Measurements from ENCODE around the gene GRSF1.

DNA sequence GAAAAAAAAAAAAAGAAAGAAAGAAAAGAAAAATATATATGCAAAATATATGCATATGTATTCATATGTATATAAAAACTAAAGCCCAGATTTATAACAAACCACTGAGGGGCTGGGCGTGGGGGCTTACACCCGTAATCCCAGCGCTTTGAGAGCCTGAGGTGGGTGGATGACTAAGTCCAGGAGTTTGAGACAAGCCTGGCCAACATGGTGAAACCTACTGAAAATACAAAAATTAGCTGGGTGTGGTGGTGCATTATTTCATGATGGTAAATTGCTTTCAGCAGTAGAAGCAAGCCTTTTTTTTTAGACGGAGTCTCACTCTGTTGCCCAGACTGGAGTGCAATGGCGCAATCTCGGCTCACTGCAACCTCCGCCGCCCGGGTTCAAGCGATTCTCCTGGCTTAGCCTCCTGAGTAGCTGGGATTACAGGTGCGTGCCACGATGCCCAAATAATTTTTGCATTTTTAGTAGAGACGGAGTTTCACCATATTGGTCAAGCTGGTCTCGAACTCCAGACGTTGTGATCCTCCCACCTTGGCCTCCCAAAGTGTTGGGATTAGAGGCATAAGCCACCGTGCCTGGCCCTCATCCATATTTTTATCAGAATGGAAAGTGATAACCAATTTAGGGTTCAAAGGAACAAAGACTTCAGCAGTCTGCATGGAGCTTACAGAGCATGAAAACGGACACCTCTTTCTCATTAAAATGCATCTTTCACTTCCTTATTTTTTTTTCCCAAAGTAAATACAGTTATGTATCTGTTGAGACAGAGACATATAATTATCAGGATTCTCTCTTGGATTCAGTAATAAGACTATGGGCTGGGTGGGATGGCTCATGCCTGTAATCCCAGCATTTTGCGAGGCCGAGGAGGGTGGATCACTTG is 34.8 kb upstream of the GRSF1 start:
- TF ChIP-seq EZH2 (IDR thresholded peaks at IDR 0.05; ENCODE audit: borderline replicate concordance, low read length): no peak
- TF ChIP-seq, protein P1, sequence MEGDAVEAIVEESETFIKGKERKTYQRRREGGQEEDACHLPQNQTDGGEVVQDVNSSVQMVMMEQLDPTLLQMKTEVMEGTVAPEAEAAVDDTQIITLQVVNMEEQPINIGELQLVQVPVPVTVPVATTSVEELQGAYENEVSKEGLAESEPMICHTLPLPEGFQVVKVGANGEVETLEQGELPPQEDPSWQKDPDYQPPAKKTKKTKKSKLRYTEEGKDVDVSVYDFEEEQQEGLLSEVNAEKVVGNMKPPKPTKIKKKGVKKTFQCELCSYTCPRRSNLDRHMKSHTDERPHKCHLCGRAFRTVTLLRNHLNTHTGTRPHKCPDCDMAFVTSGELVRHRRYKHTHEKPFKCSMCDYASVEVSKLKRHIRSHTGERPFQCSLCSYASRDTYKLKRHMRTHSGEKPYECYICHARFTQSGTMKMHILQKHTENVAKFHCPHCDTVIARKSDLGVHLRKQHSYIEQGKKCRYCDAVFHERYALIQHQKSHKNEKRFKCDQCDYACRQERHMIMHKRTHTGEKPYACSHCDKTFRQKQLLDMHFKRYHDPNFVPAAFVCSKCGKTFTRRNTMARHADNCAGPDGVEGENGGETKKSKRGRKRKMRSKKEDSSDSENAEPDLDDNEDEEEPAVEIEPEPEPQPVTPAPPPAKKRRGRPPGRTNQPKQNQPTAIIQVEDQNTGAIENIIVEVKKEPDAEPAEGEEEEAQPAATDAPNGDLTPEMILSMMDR (conservative IDR thresholded peaks at IDR 0.05 in 1 of 2, IDR thresholded peaks at IDR 0.05 in 1 of 2; ENCODE audit: extremely low read depth in 1 of 2, insufficient read depth in 1 of 2, low read depth in 1 of 2, low read length in 2 of 2): no peak
